AG04449 (cell line): Measurements from ENCODE around the gene FER1L5.

Experiments
- CTCF ChIA-PET: fragments of 350-600 bp; formaldehyde crosslinking; extraction: SDS; loops from one replicate; lab custom pipeline; 2021; ENCODE audit warnings: antibody characterized with exemption; lab: Yijun Ruan, JAX
- POLR2A ChIA-PET: fragments of 400-600, 350-600 bp; formaldehyde crosslinking; extraction: SDS; loops from one replicate; lab custom pipeline; 2020; ENCODE audit warnings: antibody characterized with exemption, inconsistent platforms; lab: Yijun Ruan, JAX
- DNase-seq: peaks from one replicate; pipeline ENCODE4 v3.0.0-alpha.2; 2010; ENCODE audit warnings: low read depth, low spot score
- H3K4me3 ChIP-seq: 2 replicates; pipeline ENCODE4 v1.5.1; 2011; ENCODE audit warnings: low read depth, mild to moderate bottlenecking, control low read depth, low read length
- CTCF ChIP-seq: IDR thresholded peaks from one replicate; pipeline ENCODE4 v1.5.1; 2011; ENCODE audit warnings: mild to moderate bottlenecking, moderate library complexity, low read length, control low read depth, inconsistent platforms; ENCODE audit not compliant: insufficient read depth; ENCODE audit errors: missing control alignments

The FER1L5 gene

GRCh38 chr2:96734880-96735583, 92.5 kb downstream of the FER1L5 start:
- ChIA-PET POLR2A (no interaction called here), CTCF (no interaction called here)

GRCh38 chr2:96737251-96737650, 94.7 kb downstream of the FER1L5 start:
- ChIA-PET POLR2A (no interaction called here), CTCF (interaction anchor here (0.5 to 2.1 kb wide), 3 partner anchors 23 to 901 kb away, joined by 3 to 7 read pairs (median 5); partner anchors contain the start of gene CNNM4)
- H3K4me3 ChIP-seq = no peak overlapping the region
- TF ChIP-seq CTCF = no peak
- DNase-seq = no peak

More at GRCh38 chr2:96734880-96735583, 92.5 kb downstream of the FER1L5 start:
- DNase-seq = no peak
- H3K4me3 ChIP-seq = no peak overlapping the region
- no peak for TF ChIP-seq CTCF

GRCh38 chr2:96737831-96738230, 95.3 kb downstream of the FER1L5 start:
- ChIA-PET CTCF (interaction anchor here (1.3 to 2.1 kb wide), 2 partner anchors 24 to 63 kb away, joined by 4 to 7 read pairs; no protein-coding TSS in a partner anchor), POLR2A (no interaction called here)
- no peak overlapping the region for H3K4me3 ChIP-seq
- DNase-seq = no peak
- TF ChIP-seq CTCF = no peak

- no peak for DNase-seq
- POLR2A ChIA-PET = no interaction called here
- CTCF ChIA-PET = interaction anchor here (1.3 kb wide), 1 partner anchor 61 kb away, joined by 4 read pairs; no protein-coding TSS in a partner anchor
These were observed 96.6 kb downstream of the FER1L5 start for GRCh38 chr2:96739076-96739632.

GRCh38 chr2:96739633-96740428, 97.3 kb downstream of the FER1L5 start, which contains the start of gene LMAN2L:
TSS of gene LMAN2L (minus strand) at chr2:96740064. CDS start at chr2:96740040, 24 bp downstream.
- H3K4me3 ChIP-seq = peak within 1 kb of the TSS; percentile 91
- ChIA-PET CTCF (no interaction called here), POLR2A (interaction anchor here (0.8 kb wide), 1 partner anchor 48 kb away, joined by 3 read pairs; no protein-coding TSS in a partner anchor)
- peak; percentile 73 for DNase-seq
- TF ChIP-seq CTCF = no peak

More at GRCh38 chr2:96739076-96739632, 96.6 kb downstream of the FER1L5 start:
- no peak for TF ChIP-seq CTCF
- peak overlapping the region; percentile 91 for H3K4me3 ChIP-seq
